Mesenchymal stem cell (in vitro differentiated cells and primary cell): ENCODE data around the gene DLGAP1.
A peak's percentile ranks its signal among the peaks of the same experiment; 100 is the strongest.

Source experiments
- DNase-seq: peaks from one replicate; pipeline ENCODE4 v3.0.0-alpha.2; 2013
- H2AFZ ChIP-seq: one replicate; pipeline ENCODE4 v1.6.1; 2013; ENCODE audit warnings: low read depth, mild to moderate bottlenecking, control low read depth, inconsistent platforms, low read length, moderate library complexity
- H2AK5ac ChIP-seq: 2 replicates; pipeline ENCODE4 v1.6.1; 2013; ENCODE audit warnings: low read length, moderate library complexity, mild to moderate bottlenecking, inconsistent platforms; ENCODE audit not compliant: severe bottlenecking
- H2BK120ac ChIP-seq: one replicate; pipeline ENCODE4 v1.6.1; 2013; ENCODE audit warnings: low read depth, mild to moderate bottlenecking, inconsistent platforms, low read length, moderate library complexity
- H2BK12ac ChIP-seq, 2 experiments: one replicate each; pipeline ENCODE4 v1.6.1; 2013; ENCODE audit warnings: inconsistent platforms in 2 of 2, low read length in 2 of 2, mild to moderate bottlenecking in 2 of 2, moderate library complexity in 2 of 2, control low read depth in 1 of 2
- H2BK15ac ChIP-seq: one replicate; pipeline ENCODE4 v1.6.1; 2013; ENCODE audit warnings: mild to moderate bottlenecking, low read depth, inconsistent platforms; ENCODE audit not compliant: poor library complexity, severe bottlenecking
- H2BK5ac ChIP-seq: 2 replicates; pipeline ENCODE4 v1.6.1; 2013; ENCODE audit warnings: low read depth, mild to moderate bottlenecking, low read length, control low read depth, inconsistent platforms; ENCODE audit not compliant: poor library complexity, severe bottlenecking
- H3K14ac ChIP-seq, 2 experiments: one replicate each; pipeline ENCODE4 v1.6.1; 2013; ENCODE audit warnings: inconsistent platforms in 2 of 2, low read length in 2 of 2, control low read depth in 1 of 2, mild to moderate bottlenecking in 1 of 2, moderate library complexity in 1 of 2
- H3K18ac ChIP-seq, 2 experiments: one replicate each; pipeline ENCODE4 v1.6.1; 2013; ENCODE audit warnings: inconsistent platforms in 2 of 2, low read length in 2 of 2, control low read depth in 1 of 2, low read depth in 1 of 2, mild to moderate bottlenecking in 1 of 2
- H3K23ac ChIP-seq, 2 experiments: one replicate each; pipeline ENCODE4 v1.6.1; 2013; ENCODE audit warnings: inconsistent platforms in 2 of 2, low read length in 2 of 2, mild to moderate bottlenecking in 2 of 2, moderate library complexity in 2 of 2, control low read depth in 1 of 2
- H3K27ac ChIP-seq: 2 replicates; pipeline ENCODE4 v1.5.1; 2013; ENCODE audit warnings: mild to moderate bottlenecking, moderate library complexity, low read length, control low read depth, inconsistent platforms; ENCODE audit not compliant: poor library complexity, severe bottlenecking
- H3K27me3 ChIP-seq, 2 experiments: 2 replicates each; pipeline versions ENCODE4 v1.6.1 to v1.7.0; 2013; ENCODE audit warnings: low read length in 2 of 2, mild to moderate bottlenecking in 2 of 2, moderate library complexity in 2 of 2, control low read depth in 1 of 2, inconsistent platforms in 1 of 2; ENCODE audit not compliant: control insufficient read depth in 1 of 2, insufficient read depth in 1 of 2
- H3K36me3 ChIP-seq, 2 experiments: 2 replicates each; pipeline versions ENCODE4 v1.6.1 to v1.7.0; 2013; ENCODE audit warnings: low read length in 2 of 2, control low read depth in 1 of 2, inconsistent platforms in 1 of 2, low read depth in 1 of 2, mild to moderate bottlenecking in 1 of 2; ENCODE audit not compliant: insufficient read depth in 2 of 2, control insufficient read depth in 1 of 2
- H3K4ac ChIP-seq, 2 experiments: one replicate each; pipeline ENCODE4 v1.6.1; 2013; ENCODE audit warnings: inconsistent platforms in 2 of 2, low read length in 2 of 2, mild to moderate bottlenecking in 2 of 2, moderate library complexity in 2 of 2, control low read depth in 1 of 2, low read depth in 1 of 2
- H3K4me1 ChIP-seq: 2 replicates; pipeline ENCODE4 v1.6.1; 2013; ENCODE audit warnings: low read depth, low read length, control low read depth; ENCODE audit not compliant: control insufficient read depth, insufficient read depth
- H3K4me2 ChIP-seq: 2 replicates; pipeline ENCODE4 v1.6.1; 2013; ENCODE audit warnings: low read length, mild to moderate bottlenecking, inconsistent platforms; ENCODE audit not compliant: poor library complexity, severe bottlenecking
- H3K4me3 ChIP-seq, 2 experiments: 2 replicates each; pipeline versions ENCODE4 v1.5.1 to v1.7.0; 2013; ENCODE audit warnings: low read length in 2 of 2, mild to moderate bottlenecking in 2 of 2, control low read depth in 1 of 2, low read depth in 1 of 2; ENCODE audit not compliant: insufficient read depth in 1 of 2
- H3K79me1 ChIP-seq: replicated peaks from 2 replicates; pipeline ENCODE4 v1.6.1; 2013; ENCODE audit warnings: mild to moderate bottlenecking, control low read depth, low read length, inconsistent platforms; ENCODE audit not compliant: poor library complexity, severe bottlenecking
- H3K9ac ChIP-seq: 2 replicates; pipeline ENCODE4 v1.7.0; 2013; ENCODE audit warnings: mild to moderate bottlenecking, low read length, moderate library complexity
- H3K9me3 ChIP-seq: 2 replicates; pipeline ENCODE4 v1.7.0; 2013; ENCODE audit warnings: mild to moderate bottlenecking, low read length; ENCODE audit not compliant: control insufficient read depth
- H4K8ac ChIP-seq: one replicate; pipeline ENCODE4 v1.6.1; 2013; ENCODE audit warnings: inconsistent platforms, mild to moderate bottlenecking, low read length, moderate library complexity
- H4K91ac ChIP-seq: one replicate; pipeline ENCODE4 v1.6.1; 2013; ENCODE audit warnings: mild to moderate bottlenecking, low read length, inconsistent platforms
- WGBS: methylation state at CpG from one replicate; pipeline ENCODE4 v1.1.7; 2013; ENCODE audit warnings: mixed read lengths; 5-methylcytosine and 5-hydroxymethylcytosine counted together

DLGAP1 gene

DNA sequence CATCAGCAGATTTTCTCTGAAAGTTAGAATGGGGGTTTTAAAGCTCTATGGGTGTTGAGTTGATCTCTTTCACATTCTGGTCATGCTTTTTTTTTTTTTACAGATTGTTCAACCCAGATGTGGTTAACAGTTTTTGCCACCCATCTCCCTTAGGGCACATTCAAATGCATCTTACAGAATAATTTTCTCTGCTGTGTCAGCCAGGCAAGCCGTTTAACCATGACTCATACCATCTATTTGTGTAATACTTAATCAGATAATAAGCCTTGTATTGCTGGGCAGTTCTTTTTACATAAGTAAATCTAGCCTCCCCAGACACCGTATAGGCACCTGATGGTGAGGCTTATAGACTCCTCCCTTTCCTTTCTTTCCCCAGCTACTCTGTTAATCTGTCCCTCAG is 943.1 kb downstream of the DLGAP1 start:
- H3K18ac ChIP-seq, result no peak overlapping the region
- no peak overlapping the region for H2BK15ac ChIP-seq
- peaks cover 1% of the 10 kb centered on the region for H3K4me1 ChIP-seq
- no peaks in the 10 kb centered on the region for H3K79me1 ChIP-seq
- H2AFZ ChIP-seq, result no peak overlapping the region
- H4K8ac ChIP-seq, result no peak overlapping the region
- DNase-seq, result peak; percentile 61
- no peak overlapping the region for H3K4me2 ChIP-seq
- no peak overlapping the region for H2BK12ac ChIP-seq
- H3K4me3 ChIP-seq, result peak overlapping the region in 1 of 2 experiments; percentile 16
- H2BK120ac ChIP-seq, result no peak overlapping the region
- no peaks in the 10 kb centered on the region for H3K9me3 ChIP-seq
- H3K27me3 ChIP-seq, result no peaks in the 10 kb centered on the region
- H3K4ac ChIP-seq, result no peak overlapping the region
- no peak overlapping the region for H3K27ac ChIP-seq
- no peak overlapping the region for H2AK5ac ChIP-seq
- 50% methylated on average over 1 of the region's 2 CpGs for WGBS
- no peak overlapping the region for H4K91ac ChIP-seq
- no peak overlapping the region for H3K23ac ChIP-seq
- no peak overlapping the region for H3K14ac ChIP-seq
- no peaks in the 10 kb centered on the region for H3K36me3 ChIP-seq
- no peak overlapping the region for H2BK5ac ChIP-seq
- peak overlapping the region; percentile 45 for H3K9ac ChIP-seq

DNA sequence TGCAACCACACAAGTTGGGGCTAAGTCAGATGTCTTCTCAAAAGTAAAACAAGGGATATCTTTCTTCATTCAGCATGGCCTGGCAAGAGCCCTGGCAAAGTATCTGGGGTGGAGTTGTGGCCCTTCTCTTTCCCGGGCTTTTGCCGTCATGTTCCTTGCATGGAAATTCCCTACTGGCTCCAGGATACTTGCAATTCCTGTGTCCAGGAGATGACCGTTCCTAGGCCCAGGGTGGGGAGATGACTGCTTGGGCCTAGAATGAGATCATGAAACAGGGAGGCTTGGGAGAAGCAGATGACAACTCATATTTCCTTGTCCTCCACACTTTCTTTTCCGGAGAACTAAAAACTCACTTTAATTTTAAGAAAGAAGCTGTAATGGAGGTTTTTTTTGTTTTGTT is 944.2 kb downstream of the DLGAP1 start:
- Histone ChIP-seq H3K36me3 (no peaks in the 10 kb centered on the region), H2BK12ac (no peak overlapping the region), H3K79me1 (no peaks in the 10 kb centered on the region), H2AK5ac (no peak overlapping the region), H3K14ac (no peak overlapping the region), H3K4me3 (no peak overlapping the region), H2BK15ac (no peak overlapping the region), H3K23ac (no peak overlapping the region), H3K27ac (no peak overlapping the region), H2BK120ac (no peak overlapping the region), H3K27me3 (no peaks in the 10 kb centered on the region), H3K4me1 (peaks cover 1% of the 10 kb centered on the region), H3K4ac (no peak overlapping the region), H2BK5ac (no peak overlapping the region), H4K91ac (no peak overlapping the region), H4K8ac (no peak overlapping the region), H3K18ac (no peak overlapping the region), H3K9ac (no peak overlapping the region), H3K9me3 (no peaks in the 10 kb centered on the region), H2AFZ (no peak overlapping the region), H3K4me2 (no peak overlapping the region)
- WGBS, result 98% methylated on average over 2 of the region's 4 CpGs
- no peak for DNase-seq

DNA sequence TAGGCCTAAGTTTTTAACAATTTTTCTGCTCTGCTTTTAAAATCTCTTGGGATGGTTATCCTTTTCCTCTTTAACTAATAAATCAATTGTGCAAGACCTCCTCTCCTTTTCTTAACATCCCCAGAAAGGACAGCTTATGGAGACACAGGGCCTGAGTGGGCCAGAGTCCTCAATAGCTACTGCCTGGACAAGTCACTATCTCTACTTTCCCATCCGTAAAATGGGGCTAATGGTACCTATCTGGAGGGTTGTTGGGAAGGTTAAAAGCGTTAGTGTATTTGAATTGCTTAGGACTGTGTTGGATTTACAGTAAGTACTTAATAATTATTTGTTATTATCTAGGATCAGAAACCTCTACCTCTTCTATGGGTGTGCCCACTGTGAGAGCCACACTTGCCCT is 945.1 kb downstream of the DLGAP1 start:
- Histone ChIP-seq H3K9me3 (no peaks in the 10 kb centered on the region), H3K14ac (no peak overlapping the region), H3K79me1 (no peaks in the 10 kb centered on the region), H3K9ac (no peak overlapping the region), H3K27me3 (no peaks in the 10 kb centered on the region), H4K8ac (no peak overlapping the region), H2AK5ac (no peak overlapping the region), H3K23ac (no peak overlapping the region), H3K27ac (no peak overlapping the region), H3K4ac (no peak overlapping the region), H2AFZ (no peak overlapping the region), H3K4me2 (no peak overlapping the region), H3K18ac (no peak overlapping the region), H3K36me3 (no peaks in the 10 kb centered on the region), H2BK5ac (no peak overlapping the region), H4K91ac (no peak overlapping the region), H2BK15ac (no peak overlapping the region), H3K4me1 (peaks cover 1% of the 10 kb centered on the region), H3K4me3 (no peak overlapping the region), H2BK120ac (no peak overlapping the region), H2BK12ac (no peak overlapping the region)
- no CpG with 5 or more reads among the region's 2 CpGs for WGBS
- no peak for DNase-seq

GRCh38 chr18:3508576-3509549 is 946.2 kb downstream of the DLGAP1 start:
- H3K9ac ChIP-seq, result no peak overlapping the region
- peak; percentile 32 for DNase-seq
- no peak overlapping the region for H2AFZ ChIP-seq
- whole genome bisulfite sequencing, result 77% methylated on average over 15 of the region's 17 CpGs
- peak overlapping the region in 1 of 2 experiments; percentile 2 for H3K18ac ChIP-seq
- no peak overlapping the region for H3K4me2 ChIP-seq
- H2BK120ac ChIP-seq, result no peak overlapping the region
- H3K27me3 ChIP-seq, result no peaks in the 10 kb centered on the region
- H3K4me1 ChIP-seq, result peaks cover 1% of the 10 kb centered on the region
- H2BK5ac ChIP-seq, result no peak overlapping the region
- H3K79me1 ChIP-seq, result no peaks in the 10 kb centered on the region
- H3K36me3 ChIP-seq, result no peaks in the 10 kb centered on the region
- H3K4me3 ChIP-seq, result no peak overlapping the region
- H3K23ac ChIP-seq, result no peak overlapping the region
- H3K14ac ChIP-seq, result no peak overlapping the region
- H3K9me3 ChIP-seq, result no peaks in the 10 kb centered on the region
- H2BK12ac ChIP-seq, result no peak overlapping the region
- H3K4ac ChIP-seq, result no peak overlapping the region
- peak overlapping the region; percentile 25 for H3K27ac ChIP-seq
- no peak overlapping the region for H4K91ac ChIP-seq
- no peak overlapping the region for H4K8ac ChIP-seq
- H2BK15ac ChIP-seq, result no peak overlapping the region
- no peak overlapping the region for H2AK5ac ChIP-seq
